Spleen (tissue), 11 donors: ENCODE measurements around the gene INIP. TPM values are rescaled to one million over a fixed set of nuclear protein-coding genes. Genes with fewer than 3 reads are reported as not detected.

Experiments used
- DNase-seq: peaks from one replicate; pipeline ENCODE4 v3.0.0-alpha.2; 2020
- H3K27ac ChIP-seq, 8 donors: fragments of 200-600 bp; sonication (generic) in 7 of 8; 1 replicate in 4 of 8; 2 replicates in 4 of 8; pipeline versions ENCODE4 v1.5.0 to v1.8.0; 2016 to 2021; ENCODE audit warnings: inconsistent platforms in 4 of 8, mild to moderate bottlenecking in 4 of 8, moderate library complexity in 1 of 8
- H3K27me3 ChIP-seq, 7 donors: fragments of 200-600 bp; sonication (generic) in 6 of 7; replicated peaks in 1 of 7; 1 replicate in 4 of 7; 2 replicates in 3 of 7; pipeline versions ENCODE4 v1.5.0 to v1.8.0; 2016 to 2021; ENCODE audit warnings: inconsistent platforms in 3 of 7, mild to moderate bottlenecking in 1 of 7
- H3K36me3 ChIP-seq, 6 donors: fragments of 200-600 bp; sonication (generic) in 5 of 6; 1 replicate in 4 of 6; 2 replicates in 2 of 6; pipeline versions ENCODE4 v1.5.0 to v1.8.0; 2016 to 2021; ENCODE audit warnings: inconsistent platforms in 2 of 6
- H3K4me1 ChIP-seq, 6 donors: fragments of 200-600 bp; sonication (generic) in 5 of 6; 1 replicate in 3 of 6; 2 replicates in 3 of 6; pipeline versions ENCODE4 v1.5.0 to v1.8.0; 2016 to 2021; ENCODE audit warnings: inconsistent platforms in 3 of 6
- H3K4me3 ChIP-seq, 8 donors: fragments of 200-600 bp; sonication (generic) in 7 of 8; 1 replicate in 4 of 8; 2 replicates in 4 of 8; pipeline versions ENCODE4 v1.5.0 to v1.8.0; 2016 to 2021; ENCODE audit warnings: inconsistent platforms in 4 of 8, mild to moderate bottlenecking in 4 of 8, moderate library complexity in 2 of 8
- H3K9me3 ChIP-seq, 8 donors: fragments of 200-600 bp; sonication (generic) in 7 of 8; 1 replicate in 4 of 8; 2 replicates in 4 of 8; pipeline versions ENCODE4 v1.5.0 to v1.8.0; 2016 to 2021; ENCODE audit warnings: inconsistent platforms in 4 of 8
- CTCF ChIP-seq, 11 experiments: fragments of 200-600 bp in 7 of 11; fragments of 450-650 bp in 4 of 11; sonication (generic) in 4 of 11; IDR thresholded peaks in 8 of 11; conservative IDR thresholded peaks in 3 of 11; 1 replicate in 7 of 11; 2 replicates in 4 of 11; pipeline versions ENCODE4 v1.4.0 to v1.8.0; 2016 to 2021; ENCODE audit warnings: antibody characterized with exemption in 11 of 11, inconsistent platforms in 4 of 11, mild to moderate bottlenecking in 1 of 11
- POLR2A ChIP-seq, 3 donors: fragments of 450-650 bp; IDR thresholded peaks; one replicate each; pipeline ENCODE4 v1.5.1; 2017; ENCODE audit warnings: antibody characterized with exemption in 3 of 3, mild to moderate bottlenecking in 1 of 3
- POLR2AphosphoS5 ChIP-seq, 3 donors: sonication (generic); formaldehyde crosslinking; IDR thresholded peaks; one replicate each; pipeline ENCODE4 v1.5.1; 2017; ENCODE audit warnings: antibody characterized with exemption in 3 of 3
- WGBS, 5 donors: extraction: QIAGEN DNeasy Blood & Tissue Kit in 3 of 5; methylation state at CpG; one replicate each; pipeline versions ENCODE4 v1.1.5 to v1.1.7; 2013 to 2018; 5-methylcytosine and 5-hydroxymethylcytosine counted together
- intact Hi-C: fragments of 100-400 bp; cut with DNase I; formaldehyde crosslinking; loops from one replicate; pipeline ENCODE4 v1.15.0; 2023; ENCODE audit warnings: low total_unique reads
- polyA plus RNA-seq, 3 donors: library from polyadenylated mRNA; stranded (reverse); fragments of 200-250 nt; gene quantifications; one replicate each; pipeline ENCODE4 v1.2.1, GENCODE V29; 2013
- total RNA-seq, 7 donors: library from RNA; depleted of rRNA in 3 of 7; stranded (reverse); fragments of >200 nt in 3 of 7; fragmentation: NEBNext Ultra II Directional in 4 of 7; extraction: Animal tissue kit (Norgen Biotek cat#: 25700) in 4 of 7; gene quantifications; one replicate each; pipeline versions ENCODE4 v1.1.0 to v1.2.1, GENCODE V29; 2016 to 2021
- donor health status: healthy with polysubstance abuse.
- donor health status: DM: no; HTN: no; CAD: no; lungs with moderate emphysema.
- donor health status: DM: no; HTN: no; CAD: no.
- donor health status: Bipolar disorder and iron deficiency.
- donor health status: healthy.
- donor health status: DM: no; HTN: no; CAD: no.
- donor health status: DM: yes; HTN: yes; CAD: no.

INIP gene
- total and polyA plus RNA-seq, 10 donors: 6.9 to 33.4 (median 25.0) TPM

GRCh38 chr9:112750764-112751055 lies 32.8 kb upstream of the INIP start:
- no peaks in the 10 kb centered on the region for H3K27me3 ChIP-seq
- no peak for TF ChIP-seq POLR2AphosphoS5 (IDR thresholded peaks at IDR 0.05)
- no peak for TF ChIP-seq POLR2A (IDR thresholded peaks at IDR 0.05)
- TF ChIP-seq CTCF (IDR thresholded peaks at IDR 0.05 in 8 of 11, conservative IDR thresholded peaks at IDR 0.05 in 3 of 11): no peak

GRCh38 chr9:112750016-112750763 lies 32.3 kb upstream of the INIP start, which contains the start of gene SNX30:
Gene SNX30 (plus strand): TSS chr9:112750760. CDS start chr9:112751002, 242 bp downstream.
- 5 to 10% (median 6%) methylated on average over 31 to 49 of the region's 49 CpGs for WGBS, 5 donors
- TF ChIP-seq POLR2A (IDR thresholded peaks at IDR 0.05) (peak in 1 of 3 donors; percentile 49), POLR2AphosphoS5 (IDR thresholded peaks at IDR 0.05) (peak; percentile 94 to 97 (median 96)), CTCF (IDR thresholded peaks at IDR 0.05 in 8 of 11, conservative IDR thresholded peaks at IDR 0.05 in 3 of 11) (peak in 5 of 11 experiments; percentile 10 to 46 (median 16))
- Histone ChIP-seq H3K4me1 (peaks cover 0 to 70% (median 54%) of the 10 kb centered on the region in 6 donors), H3K27me3 (no peaks in the 10 kb centered on the region), H3K36me3 (no peaks in the 10 kb centered on the region), H3K9me3 (no peaks in the 10 kb centered on the region), H3K27ac (peak within 1 kb of the TSS; percentile 73 to 93 (median 86)), H3K4me3 (peak within 1 kb of the TSS; percentile 78 to 98 (median 86))
- peak; percentile 97 for DNase-seq
- intact Hi-C loops: loop anchor here (5.0 kb wide), 1 partner anchor 33 kb away; the partner anchor contains the start of gene INIP

More at GRCh38 chr9:112750764-112751055, 32.8 kb upstream of the INIP start:
- H3K9me3 ChIP-seq: no peaks in the 10 kb centered on the region
- H3K4me1 ChIP-seq: peaks cover 0 to 76% (median 59%) of the 10 kb centered on the region in 6 donors
- H3K36me3 ChIP-seq: no peaks in the 10 kb centered on the region
- peak overlapping the region; percentile 78 to 98 (median 86) for H3K4me3 ChIP-seq
- H3K27ac ChIP-seq: peak overlapping the region; percentile 64 to 93 (median 86)
- intact Hi-C loops: loop anchor here (5.0 kb wide), 1 partner anchor 33 kb away; the partner anchor contains the start of gene INIP
- peak; percentile 92 for DNase-seq
- 0 to 1% (median 0%) methylated on average over 3 to 50 of the region's 50 CpGs; no CpG with 5 or more reads in 1 of the 5 donors for WGBS, 5 donors

- intact Hi-C loops: no loop called here
- TF ChIP-seq POLR2A (IDR thresholded peaks at IDR 0.05) (no peak), POLR2AphosphoS5 (IDR thresholded peaks at IDR 0.05) (no peak), CTCF (IDR thresholded peaks at IDR 0.05 in 8 of 11, conservative IDR thresholded peaks at IDR 0.05 in 3 of 11) (no peak)
- Histone ChIP-seq H3K27me3 (peaks cover 0 to under 1% (median 0%) of the 10 kb centered on the region in 7 donors), H3K9me3 (no peaks in the 10 kb centered on the region), H3K27ac (no peak overlapping the region), H3K4me1 (peaks cover 0 to 60% (median 26%) of the 10 kb centered on the region in 6 donors), H3K4me3 (no peak overlapping the region), H3K36me3 (no peaks in the 10 kb centered on the region)
- DNase-seq: no peak
- WGBS, 5 donors: 80 to 90% (median 87%) methylated on average over 7 of the region's 7 CpGs
These were observed 29.2 kb upstream of the INIP start for GRCh38 chr9:112747094-112747493.

- H3K4me3 ChIP-seq: no peak overlapping the region
- intact Hi-C loops: no loop called here
- no peak overlapping the region for H3K27ac ChIP-seq
- no peaks in the 10 kb centered on the region for H3K36me3 ChIP-seq
- H3K27me3 ChIP-seq: peaks cover 0 to 13% (median 0%) of the 10 kb centered on the region in 7 donors
- 71 to 87% (median 82%) methylated on average over 4 of the region's 4 CpGs for WGBS, 5 donors
- DNase-seq: no peak
- H3K9me3 ChIP-seq: no peaks in the 10 kb centered on the region
- TF ChIP-seq CTCF (IDR thresholded peaks at IDR 0.05 in 8 of 11, conservative IDR thresholded peaks at IDR 0.05 in 3 of 11) (no peak), POLR2A (IDR thresholded peaks at IDR 0.05) (no peak), POLR2AphosphoS5 (IDR thresholded peaks at IDR 0.05) (no peak)
- peaks cover 0 to 47% (median 6%) of the 10 kb centered on the region in 6 donors for H3K4me1 ChIP-seq
These were observed 26.3 kb upstream of the INIP start for GRCh38 chr9:112744177-112744576.
